Caco-2 (cell line): ENCODE data around the gene FLAD1. TPM values are rescaled to one million over a fixed set of nuclear protein-coding genes. Genes with fewer than 3 reads are reported as not detected.

Experiments
- BruUV-seq: library from RNA; stranded (reverse); fragments of 400-500 nt; replicated peaks from 2 replicates; lab custom pipeline; 2021; lab: Mats Ljungman, UMichigan
- CTCF ChIA-PET: fragments of 300-600 bp; sonication (Branson Sonifier 250); formaldehyde crosslinking; loops from one replicate; lab custom pipeline; 2022; ENCODE audit warnings: antibody characterized with exemption; lab: Charles Lee
- POLR2A ChIA-PET: fragments of 300-600 bp; sonication (Branson Sonifier 250); formaldehyde crosslinking; loops from one replicate; lab custom pipeline; 2022; ENCODE audit warnings: antibody characterized with exemption; lab: Charles Lee
- DNase-seq, 2 experiments: peaks; one replicate each; pipeline versions ENCODE4 v3.0.0 to v3.0.0-alpha.2; 2020 to 2022
- H3K27me3 ChIP-seq: replicated peaks from 2 replicates; pipeline ENCODE4 v1.6.0; 2011; ENCODE audit warnings: low read length; ENCODE audit not compliant: control insufficient read depth, insufficient read depth
- H3K36me3 ChIP-seq: 2 replicates; pipeline ENCODE4 v1.5.1; 2011; ENCODE audit warnings: low read length; ENCODE audit not compliant: control insufficient read depth, insufficient read depth
- H3K4me1 ChIP-seq: fragments of 250-450 bp; sonication (Bioruptor Pico); 2 replicates; pipeline ENCODE4 v1.5.1; 2020; ENCODE audit warnings: mild to moderate bottlenecking
- H3K4me3 ChIP-seq: 2 replicates; pipeline ENCODE4 v1.5.1; 2011; ENCODE audit warnings: low read depth, mild to moderate bottlenecking, control low read depth, low read length
- H3K9me3 ChIP-seq: fragments of 250-450 bp; sonication (Bioruptor Pico); 2 replicates; pipeline ENCODE4 v1.5.1; 2020; ENCODE audit warnings: mild to moderate bottlenecking, moderate library complexity
- H3K27ac Mint-ChIP-seq: one replicate; pipeline ENCODE4 v1.8.0; 2022; ENCODE audit warnings: mixed read lengths; ENCODE audit not compliant: unreplicated experiment
- H3K27me3 Mint-ChIP-seq: one replicate; pipeline ENCODE4 v1.8.0; 2022; ENCODE audit warnings: mixed read lengths; ENCODE audit not compliant: insufficient read depth, unreplicated experiment
- H3K36me3 Mint-ChIP-seq: one replicate; pipeline ENCODE4 v1.8.0; 2022; ENCODE audit warnings: mild to moderate bottlenecking, mixed read lengths; ENCODE audit not compliant: insufficient read depth, unreplicated experiment
- H3K4me1 Mint-ChIP-seq: one replicate; pipeline ENCODE4 v1.8.0; 2022; ENCODE audit warnings: low read depth, mixed read lengths; ENCODE audit not compliant: unreplicated experiment
- H3K4me3 Mint-ChIP-seq: one replicate; pipeline ENCODE4 v1.8.0; 2022; ENCODE audit warnings: mild to moderate bottlenecking, moderate library complexity, mixed read lengths; ENCODE audit not compliant: unreplicated experiment
- H3K9me3 Mint-ChIP-seq: one replicate; pipeline ENCODE4 v1.8.0; 2022; ENCODE audit warnings: mixed read lengths; ENCODE audit not compliant: unreplicated experiment
- intact Hi-C: fragments of 100-400 bp; cut with micrococcal nuclease; formaldehyde crosslinking; loops from one replicate; pipeline ENCODE4 v1.10.0; 2022; ENCODE audit not compliant: unreplicated experiment
- total RNA-seq: library from RNA; stranded (reverse); gene quantifications from 2 replicates; pipeline ENCODE4 v1.2.3, GENCODE V29; 2022
- TF ChIP-seq, protein P1 (sequence below), 2 experiments: fragments of 200-600 bp in 1 of 2; IDR thresholded peaks; 1 replicate in 1 of 2; 2 replicates in 1 of 2; pipeline versions ENCODE4 v1.5.1 to v1.8.0; 2011 to 2022; ENCODE audit warnings: antibody characterized with exemption in 1 of 2, control low read depth in 1 of 2, inconsistent platforms in 1 of 2, low read depth in 1 of 2, low read length in 1 of 2, mild to moderate bottlenecking in 1 of 2, moderate library complexity in 1 of 2; ENCODE audit not compliant: insufficient read depth in 1 of 2, severe bottlenecking in 1 of 2, unreplicated experiment in 1 of 2

Gene FLAD1
- total RNA-seq, 1 experiment from 2014 or later: 51.3 TPM

DNA sequence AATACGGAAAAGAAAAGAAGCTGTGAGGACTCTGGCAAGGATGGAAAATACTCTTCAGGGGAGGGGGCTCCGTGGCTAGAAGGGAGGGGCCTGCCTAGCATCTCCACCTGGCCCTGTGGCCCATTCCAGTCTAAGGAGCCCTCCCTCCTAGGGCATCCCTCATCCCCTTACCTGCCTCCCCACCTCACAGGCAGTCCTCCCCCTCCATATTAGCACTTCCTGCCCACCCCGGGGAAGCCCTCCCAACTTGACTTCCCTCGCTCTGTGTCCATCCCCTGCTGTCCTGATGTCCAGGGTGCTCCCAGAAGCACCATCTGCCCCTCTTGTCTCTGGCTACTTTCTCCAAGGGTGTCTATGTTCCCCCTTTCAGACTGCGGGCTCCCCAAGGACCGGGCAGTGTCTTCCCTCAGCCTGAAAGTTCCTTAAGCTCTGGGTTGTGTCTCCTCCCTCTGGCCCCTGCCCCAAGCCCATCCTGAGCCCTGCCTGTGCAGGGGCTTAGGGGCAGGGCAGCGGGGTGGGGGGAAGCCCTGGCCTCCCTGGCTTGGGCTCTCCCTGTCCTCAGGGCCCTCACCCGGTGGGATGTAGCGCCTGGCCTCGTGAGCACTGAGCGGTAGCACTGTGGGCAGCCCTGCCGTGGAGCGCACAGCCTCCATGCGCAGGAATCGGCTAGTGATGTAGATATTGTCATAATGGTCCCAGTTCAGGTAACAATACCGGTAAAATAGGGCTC is 46.5 kb downstream of the FLAD1 start:
- DNase-seq: no peak
- Histone ChIP-seq H3K4me1 (peaks cover 5% of the 10 kb centered on the region; the same call in 1 of the 2 replicates), H3K4me3 (no peak overlapping the region), H3K9me3 (no peaks in the 10 kb centered on the region), H3K27me3 (no peaks in the 10 kb centered on the region), H3K36me3 (no peaks in the 10 kb centered on the region)
- no peak overlapping the region for H3K27ac Mint-ChIP-seq
- no peaks in the 10 kb centered on the region for H3K9me3 Mint-ChIP-seq
- BruUV-seq: no TSS peak
- H3K27me3 Mint-ChIP-seq: peaks cover under 1% of the 10 kb centered on the region
- no peaks in the 10 kb centered on the region for H3K36me3 Mint-ChIP-seq
- H3K4me3 Mint-ChIP-seq: no peak overlapping the region
- TF ChIP-seq, protein P1, sequence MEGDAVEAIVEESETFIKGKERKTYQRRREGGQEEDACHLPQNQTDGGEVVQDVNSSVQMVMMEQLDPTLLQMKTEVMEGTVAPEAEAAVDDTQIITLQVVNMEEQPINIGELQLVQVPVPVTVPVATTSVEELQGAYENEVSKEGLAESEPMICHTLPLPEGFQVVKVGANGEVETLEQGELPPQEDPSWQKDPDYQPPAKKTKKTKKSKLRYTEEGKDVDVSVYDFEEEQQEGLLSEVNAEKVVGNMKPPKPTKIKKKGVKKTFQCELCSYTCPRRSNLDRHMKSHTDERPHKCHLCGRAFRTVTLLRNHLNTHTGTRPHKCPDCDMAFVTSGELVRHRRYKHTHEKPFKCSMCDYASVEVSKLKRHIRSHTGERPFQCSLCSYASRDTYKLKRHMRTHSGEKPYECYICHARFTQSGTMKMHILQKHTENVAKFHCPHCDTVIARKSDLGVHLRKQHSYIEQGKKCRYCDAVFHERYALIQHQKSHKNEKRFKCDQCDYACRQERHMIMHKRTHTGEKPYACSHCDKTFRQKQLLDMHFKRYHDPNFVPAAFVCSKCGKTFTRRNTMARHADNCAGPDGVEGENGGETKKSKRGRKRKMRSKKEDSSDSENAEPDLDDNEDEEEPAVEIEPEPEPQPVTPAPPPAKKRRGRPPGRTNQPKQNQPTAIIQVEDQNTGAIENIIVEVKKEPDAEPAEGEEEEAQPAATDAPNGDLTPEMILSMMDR (IDR thresholded peaks at IDR 0.05; ENCODE audit: insufficient read depth in 1 of 2, low read depth in 1 of 2, low read length in 1 of 2, severe bottlenecking in 1 of 2, unreplicated experiment in 1 of 2): no peak
- H3K4me1 Mint-ChIP-seq: no peaks in the 10 kb centered on the region
- intact Hi-C loops: no loop called here
- ChIA-PET CTCF (interaction anchor here (1.0 to 1.1 kb wide), 2 partner anchors 18 to 68 kb away, joined by 3 read pairs; partner anchors contain the start of gene PYGO2), POLR2A (no interaction called here)

GRCh38 chr1:155030243-155030795 is 47.2 kb downstream of the FLAD1 start:
- Mint-ChIP-seq H3K27me3 (peaks cover 4% of the 10 kb centered on the region), H3K4me1 (no peaks in the 10 kb centered on the region), H3K9me3 (no peaks in the 10 kb centered on the region), H3K36me3 (no peaks in the 10 kb centered on the region), H3K4me3 (no peak overlapping the region), H3K27ac (no peak overlapping the region)
- H3K9me3 ChIP-seq: no peaks in the 10 kb centered on the region
- ChIA-PET CTCF (interaction anchor here (1.0 to 1.1 kb wide), 2 partner anchors 17 to 69 kb away, joined by 3 read pairs; partner anchors contain the start of gene PYGO2), POLR2A (interaction anchor here (0.6 kb wide), 1 partner anchor 20 kb away, joined by 3 read pairs; no protein-coding TSS in a partner anchor)
- no peak for DNase-seq
- H3K4me3 ChIP-seq: no peak overlapping the region
- peaks cover 5% of the 10 kb centered on the region; the same call in 1 of the 2 replicates for H3K4me1 ChIP-seq
- TF ChIP-seq, protein P1 (IDR thresholded peaks at IDR 0.05; ENCODE audit: insufficient read depth in 1 of 2, low read depth in 1 of 2, low read length in 1 of 2, severe bottlenecking in 1 of 2, unreplicated experiment in 1 of 2): no peak
- no TSS peak for BruUV-seq
- intact Hi-C loops: no loop called here
- H3K27me3 ChIP-seq: no peaks in the 10 kb centered on the region
- no peaks in the 10 kb centered on the region for H3K36me3 ChIP-seq

- H3K4me1 ChIP-seq: peaks cover 5% of the 10 kb centered on the region; the same call in 1 of the 2 replicates
- no peak overlapping the region for H3K27ac Mint-ChIP-seq
- no peak overlapping the region for H3K4me3 Mint-ChIP-seq
- intact Hi-C loops: no loop called here
- H3K36me3 ChIP-seq: no peaks in the 10 kb centered on the region
- TF ChIP-seq, protein P1 (IDR thresholded peaks at IDR 0.05; ENCODE audit: insufficient read depth in 1 of 2, low read depth in 1 of 2, low read length in 1 of 2, severe bottlenecking in 1 of 2, unreplicated experiment in 1 of 2): no peak
- no peaks in the 10 kb centered on the region for H3K27me3 ChIP-seq
- peaks cover 4% of the 10 kb centered on the region for H3K27me3 Mint-ChIP-seq
- no peaks in the 10 kb centered on the region for H3K9me3 ChIP-seq
- DNase-seq: no peak
- no peaks in the 10 kb centered on the region for H3K4me1 Mint-ChIP-seq
- H3K36me3 Mint-ChIP-seq: no peaks in the 10 kb centered on the region
- no peaks in the 10 kb centered on the region for H3K9me3 Mint-ChIP-seq
- BruUV-seq: no TSS peak
- ChIA-PET CTCF (interaction anchor here (1.1 kb wide), 1 partner anchor 16 kb away, joined by 3 read pairs; no protein-coding TSS in a partner anchor), POLR2A (interaction anchor here (0.6 kb wide), 1 partner anchor 20 kb away, joined by 3 read pairs; no protein-coding TSS in a partner anchor)
- H3K4me3 ChIP-seq: no peak overlapping the region
Observed at GRCh38 chr1:155030899-155031298, 47.8 kb downstream of the FLAD1 start.
